ENCODE results near the gene MDGA2.

DNA sequence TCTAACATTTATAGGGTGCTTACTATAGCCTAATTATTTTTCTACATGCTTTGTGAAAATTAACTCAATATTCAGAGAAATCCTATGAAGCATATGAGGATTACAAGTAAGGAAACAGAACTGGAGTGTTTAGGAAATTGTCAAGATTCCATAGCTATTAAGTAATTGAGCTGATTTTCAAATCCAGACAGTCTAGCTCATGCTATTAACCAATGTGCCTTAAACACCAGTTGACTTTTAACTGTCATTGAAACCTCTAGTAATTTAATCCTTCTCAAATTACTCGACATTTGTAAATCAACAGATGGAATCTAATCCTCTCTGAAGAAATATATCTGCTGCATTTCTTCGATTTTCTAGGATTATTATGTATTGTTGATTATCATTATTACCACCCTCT, 488.9 kb downstream of the MDGA2 start:
- TF ChIP-seq, protein P1, sequence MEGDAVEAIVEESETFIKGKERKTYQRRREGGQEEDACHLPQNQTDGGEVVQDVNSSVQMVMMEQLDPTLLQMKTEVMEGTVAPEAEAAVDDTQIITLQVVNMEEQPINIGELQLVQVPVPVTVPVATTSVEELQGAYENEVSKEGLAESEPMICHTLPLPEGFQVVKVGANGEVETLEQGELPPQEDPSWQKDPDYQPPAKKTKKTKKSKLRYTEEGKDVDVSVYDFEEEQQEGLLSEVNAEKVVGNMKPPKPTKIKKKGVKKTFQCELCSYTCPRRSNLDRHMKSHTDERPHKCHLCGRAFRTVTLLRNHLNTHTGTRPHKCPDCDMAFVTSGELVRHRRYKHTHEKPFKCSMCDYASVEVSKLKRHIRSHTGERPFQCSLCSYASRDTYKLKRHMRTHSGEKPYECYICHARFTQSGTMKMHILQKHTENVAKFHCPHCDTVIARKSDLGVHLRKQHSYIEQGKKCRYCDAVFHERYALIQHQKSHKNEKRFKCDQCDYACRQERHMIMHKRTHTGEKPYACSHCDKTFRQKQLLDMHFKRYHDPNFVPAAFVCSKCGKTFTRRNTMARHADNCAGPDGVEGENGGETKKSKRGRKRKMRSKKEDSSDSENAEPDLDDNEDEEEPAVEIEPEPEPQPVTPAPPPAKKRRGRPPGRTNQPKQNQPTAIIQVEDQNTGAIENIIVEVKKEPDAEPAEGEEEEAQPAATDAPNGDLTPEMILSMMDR (IDR thresholded peaks at IDR 0.05; ENCODE audit: insufficient read depth, low read length, poor library complexity, severe bottlenecking) = no peak
- TF ChIP-seq EZH2phosphoT487 (conservative IDR thresholded peaks at IDR 0.05; ENCODE audit: low read length) = no peak

Data from SU-DHL-6 (cell line).